NCI-H2196 treated with DMSO at 0.1 percent for 48 hours (cell line): ENCODE measurements around the gene KCNQ2.

ENCODE experiments used
- DNase-seq: peaks from one replicate; lab custom pipeline; 2025; ENCODE audit not compliant: unreplicated experiment; lab: John Stamatoyannopoulos, UW

KCNQ2 gene

GRCh38 chr20:63372971-63373885 is 99.2 kb downstream of the KCNQ2 start:
- no peak for DNase-seq

GRCh38 chr20:63371291-63371865 is 101.1 kb downstream of the KCNQ2 start:
- DNase-seq: no peak

- no peak for DNase-seq
Measured at GRCh38 chr20:63370618-63371187, 101.8 kb downstream of the KCNQ2 start.

GRCh38 chr20:63369724-63370617 is 102.5 kb downstream of the KCNQ2 start:
- DNase-seq: no peak

- DNase-seq: no peak
Measured at GRCh38 chr20:63369024-63369530, 103.4 kb downstream of the KCNQ2 start.

GRCh38 chr20:63368151-63368550 is 104.3 kb downstream of the KCNQ2 start:
- no peak for DNase-seq

GRCh38 chr20:63367446-63368055 is 104.9 kb downstream of the KCNQ2 start:
- DNase-seq: no peak

- no peak for DNase-seq
Measured at GRCh38 chr20:63366390-63367365, 105.8 kb downstream of the KCNQ2 start.

- DNase-seq: no peak
Measured at GRCh38 chr20:63365601-63366389, 106.7 kb downstream of the KCNQ2 start.

- DNase-seq: peak; percentile 22
Measured at GRCh38 chr20:63364801-63365585, 107.5 kb downstream of the KCNQ2 start.

GRCh38 chr20:63363981-63364561 is 108.4 kb downstream of the KCNQ2 start:
- no peak for DNase-seq

- no peak for DNase-seq
Measured at GRCh38 chr20:63363013-63363957, 109.2 kb downstream of the KCNQ2 start.

GRCh38 chr20:63362436-63363009 is 109.9 kb downstream of the KCNQ2 start:
- no peak for DNase-seq

GRCh38 chr20:63361519-63362435 is 110.7 kb downstream of the KCNQ2 start:
- DNase-seq: no peak
